Stomach (tissue), 9 donors: ENCODE data around the gene CLDN3. TPM values are rescaled to one million over a fixed set of nuclear protein-coding genes. Genes with fewer than 3 reads are reported as not detected.

Experiments used
- DNase-seq, 2 donors: peaks; one replicate each; pipeline versions ENCODE4 v3.0.0 to v3.0.0-alpha.2; 2013 to 2019
- H3K27ac ChIP-seq, 5 donors: fragments of 200-600 bp in 4 of 5; sonication (generic) in 4 of 5; one replicate each; pipeline ENCODE4 v1.5.1; 2013 to 2019; ENCODE audit warnings: mild to moderate bottlenecking in 1 of 5, moderate library complexity in 1 of 5
- H3K27me3 ChIP-seq, 3 donors: fragments of 200-600 bp; sonication (generic); one replicate each; pipeline ENCODE4 v1.5.1; 2017 to 2019; ENCODE audit warnings: mixed run types in 1 of 3
- H3K36me3 ChIP-seq, 4 donors: fragments of 200-600 bp; sonication (generic); 1 replicate in 3 of 4; 2 replicates in 1 of 4; pipeline ENCODE4 v1.5.1; 2016 to 2019
- H3K4me1 ChIP-seq, 4 donors: fragments of 200-600 bp; sonication (generic); one replicate each; pipeline ENCODE4 v1.5.1; 2016 to 2019
- H3K4me3 ChIP-seq, 4 donors: fragments of 200-600 bp; sonication (generic) in 3 of 4; one replicate each; pipeline ENCODE4 v1.5.1; 2016 to 2019; ENCODE audit warnings: mild to moderate bottlenecking in 1 of 4
- H3K9me3 ChIP-seq, 4 donors: fragments of 200-600 bp; sonication (generic); one replicate each; pipeline ENCODE4 v1.5.1; 2016 to 2019
- CTCF ChIP-seq, 7 experiments: fragments of 450-650 bp in 4 of 7; fragments of 200-600 bp in 3 of 7; sonication (generic) in 3 of 7; IDR thresholded peaks; one replicate each; pipeline ENCODE4 v1.5.1; 2016 to 2019; ENCODE audit warnings: antibody characterized with exemption in 7 of 7, control low read depth in 2 of 7, mild to moderate bottlenecking in 1 of 7
- EP300 ChIP-seq: sonication (generic); formaldehyde crosslinking; IDR thresholded peaks from one replicate; pipeline ENCODE4 v1.6.1; 2017; ENCODE audit warnings: antibody characterized with exemption
- POLR2A ChIP-seq, 4 donors: fragments of 450-650 bp; IDR thresholded peaks; one replicate each; pipeline ENCODE4 v1.6.1; 2016; ENCODE audit warnings: antibody characterized with exemption in 4 of 4, control low read depth in 2 of 4, mild to moderate bottlenecking in 1 of 4, moderate library complexity in 1 of 4
- POLR2AphosphoS5 ChIP-seq, 3 donors: sonication (generic); formaldehyde crosslinking; IDR thresholded peaks; one replicate each; pipeline ENCODE4 v1.6.1; 2016; ENCODE audit warnings: antibody characterized with exemption in 3 of 3
- WGBS, 5 donors: extraction: QIAGEN DNeasy Blood & Tissue Kit in 3 of 5; methylation state at CpG; one replicate each; pipeline versions ENCODE4 v1.1.5 to v1.1.7; 2013 to 2018; 5-methylcytosine and 5-hydroxymethylcytosine counted together
- intact Hi-C: fragments of 100-400 bp; cut with DNase I; formaldehyde crosslinking; loops from one replicate; pipeline ENCODE4 v1.15.1; 2023; ENCODE audit warnings: low total_unique reads
- polyA plus RNA-seq, 3 donors: library from polyadenylated mRNA; stranded (reverse); fragments of 200-250 nt; gene quantifications; one replicate each; pipeline ENCODE4 v1.2.3, GENCODE V29; 2013
- total RNA-seq, 5 donors: library from RNA; depleted of rRNA; stranded (reverse); fragments of >200 nt; gene quantifications; one replicate each; pipeline versions ENCODE4 v1.1.0 to v1.2.3, GENCODE V29; 2014 to 2016
- donor health status: healthy with polysubstance abuse.
- donor health status: Bipolar disorder and iron deficiency.
- donor health status: healthy.

CLDN3 gene
- total and polyA plus RNA-seq, 8 donors = 0.45 to 1,550 (median 1.6) TPM; not detected in 2

DNA sequence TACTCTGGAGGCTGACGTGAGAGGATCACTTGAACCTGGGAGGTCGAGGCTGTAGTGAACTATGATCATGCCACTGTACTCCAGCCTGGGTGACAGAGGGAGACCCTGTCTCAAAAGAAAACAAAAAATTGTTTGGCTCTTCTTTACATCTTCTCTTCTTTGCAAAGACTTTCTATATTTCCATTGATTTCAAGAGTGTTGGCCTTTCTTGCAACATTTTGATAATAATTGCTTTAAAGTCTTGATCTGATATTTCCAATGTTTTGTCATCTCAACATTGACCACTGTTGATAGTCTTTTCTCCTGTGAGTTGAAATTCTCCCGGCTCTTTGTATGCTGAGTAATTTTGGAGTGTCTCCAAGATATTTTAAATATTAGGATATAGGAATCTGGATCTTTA, 42.9 kb upstream of the CLDN3 start:
- intact Hi-C loops = no loop called here
- TF ChIP-seq EP300 = no peak
- TF ChIP-seq POLR2AphosphoS5 (IDR thresholded peaks at IDR 0.05) = no peak
- TF ChIP-seq POLR2A (IDR thresholded peaks at IDR 0.05) = no peak
- no peak for TF ChIP-seq CTCF (IDR thresholded peaks at IDR 0.05)
- Histone ChIP-seq H3K27ac (no peak overlapping the region), H3K36me3 (no peaks in the 10 kb centered on the region), H3K27me3 (peaks cover 0 to 71% (median 10%) of the 10 kb centered on the region in 3 donors), H3K4me1 (no peaks in the 10 kb centered on the region), H3K9me3 (peaks cover 0 to 8% (median 4%) of the 10 kb centered on the region in 4 donors), H3K4me3 (no peak overlapping the region)
- WGBS, 5 donors = 75 to 84% (median 78%) methylated on average over 3 of the region's 3 CpGs
- DNase-seq = no peak

DNA sequence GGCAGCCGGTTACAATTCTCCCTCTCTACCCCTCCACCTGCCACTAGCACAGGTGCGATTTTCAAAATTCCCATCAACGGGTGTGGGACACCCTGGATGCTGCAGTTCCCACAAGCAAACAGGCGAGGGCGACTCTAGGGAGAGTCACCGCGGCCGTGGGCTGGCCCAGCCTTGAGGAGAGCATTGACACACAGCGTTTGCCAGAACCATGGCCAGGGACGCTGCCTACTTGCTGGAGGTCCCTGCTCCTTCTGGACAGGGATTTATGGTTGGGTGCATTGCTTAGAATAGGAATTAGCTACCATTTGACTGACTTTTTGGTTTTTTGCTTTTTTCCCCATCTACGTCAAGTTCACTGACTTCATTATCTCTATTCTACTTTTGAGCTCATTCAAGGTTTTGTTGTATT, 41.7 kb upstream of the CLDN3 start:
- Histone ChIP-seq H3K4me3 (no peak overlapping the region), H3K27ac (no peak overlapping the region), H3K36me3 (no peaks in the 10 kb centered on the region), H3K27me3 (peaks cover 0 to 74% (median 10%) of the 10 kb centered on the region in 3 donors), H3K9me3 (peaks cover 0 to 8% (median 4%) of the 10 kb centered on the region in 4 donors), H3K4me1 (no peaks in the 10 kb centered on the region)
- 10 to 14% (median 12%) methylated on average over 11 of the region's 11 CpGs for WGBS, 5 donors
- intact Hi-C loops = no loop called here
- peak; percentile 71 to 80 for DNase-seq
- TF ChIP-seq POLR2A (IDR thresholded peaks at IDR 0.05) (no peak), CTCF (IDR thresholded peaks at IDR 0.05) (peak in 5 of 7 experiments; percentile 73 to 82 (median 75)), POLR2AphosphoS5 (IDR thresholded peaks at IDR 0.05) (no peak), EP300 (no peak)

DNA sequence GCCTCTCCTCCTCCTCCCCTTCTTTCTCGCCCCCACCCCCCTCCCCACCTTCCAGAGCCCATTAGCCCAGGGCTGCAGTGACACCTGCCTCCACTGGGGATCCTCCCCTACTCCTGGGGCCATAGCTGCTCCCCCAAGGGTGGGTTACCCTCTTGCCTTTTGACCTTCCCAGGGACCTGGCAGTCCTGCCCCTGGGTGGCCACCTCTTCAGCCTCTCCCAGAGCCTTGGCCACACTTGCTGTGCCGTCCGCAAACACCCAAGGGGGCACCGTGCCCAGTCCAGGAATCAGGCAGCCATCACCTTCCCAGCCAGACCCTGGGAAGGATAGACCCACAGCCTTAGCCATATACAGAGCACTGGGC, 40.9 kb upstream of the CLDN3 start:
- H3K9me3 ChIP-seq = peaks cover 0 to 8% (median 4%) of the 10 kb centered on the region in 4 donors
- H3K4me3 ChIP-seq = no peak overlapping the region
- peak in 1 of 2 donors; percentile 14 for DNase-seq
- H3K36me3 ChIP-seq = no peaks in the 10 kb centered on the region
- 56 to 71% (median 63%) methylated on average over 2 to 4 of the region's 4 CpGs for WGBS, 5 donors
- peaks cover 0 to 70% (median 10%) of the 10 kb centered on the region in 3 donors for H3K27me3 ChIP-seq
- H3K4me1 ChIP-seq = no peaks in the 10 kb centered on the region
- intact Hi-C loops = no loop called here
- TF ChIP-seq POLR2AphosphoS5 (IDR thresholded peaks at IDR 0.05) (no peak), POLR2A (IDR thresholded peaks at IDR 0.05) (no peak), CTCF (IDR thresholded peaks at IDR 0.05) (no peak)
- H3K27ac ChIP-seq = no peak overlapping the region

DNA sequence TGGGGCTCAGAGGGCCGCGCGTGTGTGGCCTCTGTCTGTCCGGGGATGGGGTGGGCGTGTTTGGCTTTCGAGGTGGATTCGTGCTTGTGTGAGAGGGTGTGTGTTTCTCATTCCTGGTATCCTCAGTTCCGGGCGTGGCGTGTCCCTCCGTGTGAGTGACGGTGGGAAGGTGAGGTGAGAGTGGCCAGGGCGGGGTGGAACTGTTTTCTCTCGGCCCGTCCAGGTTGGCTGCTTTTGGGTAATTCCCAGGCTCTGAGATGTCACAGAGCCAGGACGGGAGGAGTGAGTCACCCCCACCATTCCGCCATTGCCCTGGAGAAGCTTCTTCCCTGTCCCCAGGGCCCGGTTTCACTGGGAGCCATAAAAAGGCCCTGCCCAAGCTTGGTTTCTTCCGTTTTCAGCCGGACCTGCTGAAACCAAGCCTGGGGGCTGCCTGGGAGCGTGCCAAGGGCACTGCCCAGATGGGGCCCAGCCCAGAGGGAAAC, 39.4 kb upstream of the CLDN3 start:
- peak in 1 of 2 donors; percentile 43 for DNase-seq
- Histone ChIP-seq H3K36me3 (no peaks in the 10 kb centered on the region), H3K27me3 (peaks cover 0 to 60% (median 10%) of the 10 kb centered on the region in 3 donors), H3K9me3 (peaks cover 0 to 8% (median 4%) of the 10 kb centered on the region in 4 donors), H3K4me3 (no peak overlapping the region), H3K4me1 (no peaks in the 10 kb centered on the region), H3K27ac (no peak overlapping the region)
- intact Hi-C loops = no loop called here
- WGBS, 5 donors = 61 to 76% (median 68%) methylated on average over 18 to 21 of the region's 21 CpGs
- TF ChIP-seq EP300 (no peak), POLR2A (IDR thresholded peaks at IDR 0.05) (no peak), CTCF (IDR thresholded peaks at IDR 0.05) (no peak), POLR2AphosphoS5 (IDR thresholded peaks at IDR 0.05) (no peak)
